ENCODE data around the gene P2RX5.

Gene P2RX5

GRCh38 chr17:3678095-3678820 is 17.7 kb downstream of the P2RX5 start:
- Histone ChIP-seq H3K9ac (ENCODE audit: low read depth, low read length) (no peak overlapping the region), H3K4me3 (ENCODE audit: low read depth, low read length) (no peak overlapping the region), H3K9me3 (ENCODE audit: control insufficient read depth, insufficient read depth, low read length) (no peaks in the 10 kb centered on the region), H3K27me3 (ENCODE audit: control insufficient read depth, insufficient read depth, low read length) (no peaks in the 10 kb centered on the region), H3K4me1 (ENCODE audit: control insufficient read depth, insufficient read depth, low read length) (peaks cover 2% of the 10 kb centered on the region), H3K36me3 (ENCODE audit: control insufficient read depth, insufficient read depth, low read length) (no peaks in the 10 kb centered on the region)

DNA sequence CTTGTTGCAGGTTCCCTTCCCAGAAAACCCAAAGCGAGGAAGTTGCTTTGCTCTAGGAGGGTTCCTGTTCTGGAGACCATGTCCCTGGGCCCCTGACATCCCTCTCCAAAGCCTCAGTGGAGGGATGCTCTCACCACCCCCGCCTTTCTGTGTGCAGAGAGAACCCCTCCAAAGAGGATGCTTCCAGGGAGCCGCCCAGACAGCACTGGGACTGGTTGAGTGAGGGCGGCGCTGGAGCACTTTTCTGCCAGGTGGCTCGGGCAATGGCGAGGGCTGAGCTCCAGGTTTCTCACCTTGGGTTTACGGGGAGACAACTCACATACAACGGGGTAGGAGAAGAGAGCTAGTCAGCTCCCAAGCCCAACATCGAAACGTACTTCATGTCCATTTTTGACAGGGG is 20.1 kb downstream of the P2RX5 start:
- Histone ChIP-seq H3K9ac (ENCODE audit: low read depth, low read length) (no peak overlapping the region), H3K4me3 (ENCODE audit: low read depth, low read length) (no peak overlapping the region), H3K27me3 (ENCODE audit: control insufficient read depth, insufficient read depth, low read length) (no peaks in the 10 kb centered on the region), H3K4me1 (ENCODE audit: control insufficient read depth, insufficient read depth, low read length) (peaks cover 2% of the 10 kb centered on the region), H3K36me3 (ENCODE audit: control insufficient read depth, insufficient read depth, low read length) (no peaks in the 10 kb centered on the region), H3K9me3 (ENCODE audit: control insufficient read depth, insufficient read depth, low read length) (no peaks in the 10 kb centered on the region)

DNA sequence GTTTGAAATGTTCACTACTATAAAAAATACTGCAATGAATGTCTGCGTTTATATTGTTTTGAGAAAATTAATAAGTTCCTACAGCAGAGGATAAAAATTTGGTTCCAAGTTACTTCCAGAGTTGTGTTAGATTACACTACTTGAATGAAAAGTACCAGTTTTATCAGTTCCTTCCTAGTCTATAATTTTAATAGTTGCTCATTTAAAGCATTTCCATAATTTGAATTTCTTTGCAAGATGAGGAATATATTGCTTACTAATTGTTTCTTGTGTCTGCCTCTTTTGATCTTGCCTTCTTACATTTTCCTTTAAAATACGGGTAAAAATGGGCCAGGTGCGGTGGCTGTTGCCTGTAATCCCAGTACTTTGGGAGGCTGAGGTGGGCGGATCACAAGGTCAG is 23.4 kb downstream of the P2RX5 start:
- Histone ChIP-seq H3K36me3 (ENCODE audit: control insufficient read depth, insufficient read depth, low read length) (no peaks in the 10 kb centered on the region), H3K4me1 (ENCODE audit: control insufficient read depth, insufficient read depth, low read length) (peaks cover 2% of the 10 kb centered on the region), H3K4me3 (ENCODE audit: low read depth, low read length) (no peak overlapping the region), H3K9me3 (ENCODE audit: control insufficient read depth, insufficient read depth, low read length) (no peaks in the 10 kb centered on the region), H3K9ac (ENCODE audit: low read depth, low read length) (no peak overlapping the region), H3K27me3 (ENCODE audit: control insufficient read depth, insufficient read depth, low read length) (no peaks in the 10 kb centered on the region)

GRCh38 chr17:3669548-3669947 is 26.4 kb downstream of the P2RX5 start:
- H3K36me3 ChIP-seq (ENCODE audit: control insufficient read depth, insufficient read depth, low read length), result peaks cover 2% of the 10 kb centered on the region

GRCh38 chr17:3669085-3669347 is 26.9 kb downstream of the P2RX5 start:
- Histone ChIP-seq H3K9me3 (ENCODE audit: control insufficient read depth, insufficient read depth, low read length) (no peaks in the 10 kb centered on the region), H3K36me3 (ENCODE audit: control insufficient read depth, insufficient read depth, low read length) (peaks cover 6% of the 10 kb centered on the region), H3K27me3 (ENCODE audit: control insufficient read depth, insufficient read depth, low read length) (no peaks in the 10 kb centered on the region), H3K4me1 (ENCODE audit: control insufficient read depth, insufficient read depth, low read length) (peaks cover 2% of the 10 kb centered on the region), H3K4me3 (ENCODE audit: low read depth, low read length) (peak overlapping the region; percentile 82), H3K9ac (ENCODE audit: low read depth, low read length) (peak overlapping the region; percentile 92)

More at GRCh38 chr17:3669548-3669947, 26.4 kb downstream of the P2RX5 start:
- peak overlapping the region; percentile 82 for H3K4me3 ChIP-seq (ENCODE audit: low read depth, low read length)
- H3K4me1 ChIP-seq (ENCODE audit: control insufficient read depth, insufficient read depth, low read length), result peaks cover 2% of the 10 kb centered on the region
- no peaks in the 10 kb centered on the region for H3K9me3 ChIP-seq (ENCODE audit: control insufficient read depth, insufficient read depth, low read length)
- peak overlapping the region; percentile 92 for H3K9ac ChIP-seq (ENCODE audit: low read depth, low read length)
- H3K27me3 ChIP-seq (ENCODE audit: control insufficient read depth, insufficient read depth, low read length), result no peaks in the 10 kb centered on the region

DNA sequence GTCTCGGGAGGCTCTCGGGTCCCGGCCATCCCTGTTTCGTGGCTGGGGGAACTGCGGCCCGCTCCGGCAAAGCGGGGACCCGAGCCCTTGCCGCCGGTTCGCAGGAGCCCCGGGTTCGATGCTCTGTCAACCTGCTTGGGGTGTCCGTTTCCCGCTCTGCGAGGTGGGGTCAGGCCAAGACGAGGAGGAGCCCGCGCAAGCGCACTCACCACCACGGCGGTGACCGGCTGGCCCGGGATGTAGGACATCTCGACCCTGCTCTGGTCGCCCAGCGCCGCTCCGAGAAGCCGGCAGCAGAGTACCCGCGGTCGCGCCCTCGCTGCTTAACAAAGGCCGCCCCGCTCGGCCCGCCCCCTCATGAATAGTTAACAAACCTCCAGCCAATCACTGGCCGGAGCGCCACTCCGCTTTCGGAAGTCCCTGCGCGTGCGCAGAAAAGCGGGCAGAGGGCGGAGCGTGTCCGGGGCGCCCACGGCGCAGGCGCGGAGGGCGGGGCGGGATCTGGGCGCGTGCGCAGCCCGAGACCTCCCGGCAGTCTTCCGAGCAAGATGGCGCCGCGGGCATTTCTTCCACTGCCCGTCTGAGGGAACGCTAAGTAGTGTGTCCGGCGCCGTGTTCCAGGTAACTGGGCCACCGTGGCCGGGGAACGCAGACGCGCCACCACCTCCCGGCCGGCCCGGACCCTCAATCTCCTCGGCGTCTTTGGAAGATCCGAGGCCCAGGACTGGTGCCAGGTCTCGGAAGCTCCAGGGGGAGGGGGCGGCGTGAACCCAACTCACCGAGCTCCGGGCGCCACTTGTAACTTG is 27.5 kb downstream of the P2RX5 start, which contains the start of the genes EMC6 and TAX1BP3:
Gene EMC6 (plus strand): TSS at position 534 of the 806 bp plus-strand sequence. CDS start 335 bp downstream, outside the sequence.
Gene TAX1BP3 (minus strand): TSS at position 300 of the 806 bp plus-strand sequence. CDS start 52 bp downstream, at position 248.
- Histone ChIP-seq H3K9ac (ENCODE audit: low read depth, low read length) (peak within 1 kb of the TSS; percentile 95), H3K36me3 (ENCODE audit: control insufficient read depth, insufficient read depth, low read length) (peaks cover 11% of the 10 kb centered on the region), H3K27me3 (ENCODE audit: control insufficient read depth, insufficient read depth, low read length) (no peaks in the 10 kb centered on the region), H3K4me3 (ENCODE audit: low read depth, low read length) (peak within 1 kb of the TSS; percentile 82), H3K9me3 (ENCODE audit: control insufficient read depth, insufficient read depth, low read length) (no peaks in the 10 kb centered on the region), H3K4me1 (ENCODE audit: control insufficient read depth, insufficient read depth, low read length) (peaks cover 2% of the 10 kb centered on the region)

- peak overlapping the region; percentile 81 for H3K4me3 ChIP-seq (ENCODE audit: low read depth, low read length)
- peaks cover 16% of the 10 kb centered on the region for H3K36me3 ChIP-seq (ENCODE audit: control insufficient read depth, insufficient read depth, low read length)
Observed at GRCh38 chr17:3667366-3668278, 28.3 kb downstream of the P2RX5 start.

DNA sequence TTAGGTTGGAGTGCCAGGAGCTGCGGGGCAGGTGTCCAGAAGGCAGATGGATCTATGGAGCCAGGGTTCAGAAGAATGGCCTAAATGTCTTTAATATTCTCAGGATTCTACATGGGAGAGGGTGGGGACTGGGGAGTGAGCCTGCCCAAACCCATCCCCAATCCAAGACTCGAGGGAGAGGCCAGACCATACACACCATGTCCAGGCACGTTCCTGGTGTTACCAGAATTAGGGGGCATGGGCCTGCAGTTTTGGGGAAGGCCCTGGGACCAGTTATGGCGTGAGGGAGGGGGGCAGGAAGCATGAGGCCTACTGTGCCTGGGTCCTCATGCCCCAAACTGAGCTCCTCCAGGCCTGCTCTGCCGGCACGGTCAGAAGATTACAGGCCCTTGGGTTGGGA is 29.4 kb downstream of the P2RX5 start:
- H3K4me3 ChIP-seq (ENCODE audit: low read depth, low read length), result no peak overlapping the region
- no peaks in the 10 kb centered on the region for H3K27me3 ChIP-seq (ENCODE audit: control insufficient read depth, insufficient read depth, low read length)
- H3K9ac ChIP-seq (ENCODE audit: low read depth, low read length), result no peak overlapping the region
- H3K4me1 ChIP-seq (ENCODE audit: control insufficient read depth, insufficient read depth, low read length), result no peaks in the 10 kb centered on the region
- H3K36me3 ChIP-seq (ENCODE audit: control insufficient read depth, insufficient read depth, low read length), result peaks cover 16% of the 10 kb centered on the region
- no peaks in the 10 kb centered on the region for H3K9me3 ChIP-seq (ENCODE audit: control insufficient read depth, insufficient read depth, low read length)

More at GRCh38 chr17:3667366-3668278, 28.3 kb downstream of the P2RX5 start:
- no peaks in the 10 kb centered on the region for H3K27me3 ChIP-seq (ENCODE audit: control insufficient read depth, insufficient read depth, low read length)
- H3K4me1 ChIP-seq (ENCODE audit: control insufficient read depth, insufficient read depth, low read length), result no peaks in the 10 kb centered on the region
- H3K9me3 ChIP-seq (ENCODE audit: control insufficient read depth, insufficient read depth, low read length), result no peaks in the 10 kb centered on the region
- peak overlapping the region; percentile 95 for H3K9ac ChIP-seq (ENCODE audit: low read depth, low read length)

DNA sequence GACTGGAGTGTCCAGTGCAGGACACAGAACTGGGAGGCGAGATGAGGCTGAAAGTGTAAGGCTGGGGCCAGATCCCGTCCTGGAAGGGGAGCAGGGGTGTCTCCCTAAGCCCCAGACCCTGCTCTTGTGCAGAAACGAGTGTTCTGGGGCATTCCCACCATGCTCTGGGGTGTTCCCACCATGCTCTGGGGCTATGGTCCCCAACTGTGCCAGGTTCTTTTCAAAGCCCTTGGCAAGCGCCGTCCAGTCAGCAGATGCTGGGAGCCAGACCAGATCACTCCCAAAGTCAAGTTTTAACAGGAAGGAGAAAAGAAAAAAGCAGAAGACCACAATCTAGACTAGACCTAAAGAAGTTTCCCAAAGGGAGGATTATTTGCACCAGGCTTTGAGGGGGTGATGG is 30.1 kb downstream of the P2RX5 start:
- H3K36me3 ChIP-seq (ENCODE audit: control insufficient read depth, insufficient read depth, low read length), result peaks cover 16% of the 10 kb centered on the region
- no peaks in the 10 kb centered on the region for H3K27me3 ChIP-seq (ENCODE audit: control insufficient read depth, insufficient read depth, low read length)
- no peak overlapping the region for H3K9ac ChIP-seq (ENCODE audit: low read depth, low read length)
- no peak overlapping the region for H3K4me3 ChIP-seq (ENCODE audit: low read depth, low read length)
- H3K4me1 ChIP-seq (ENCODE audit: control insufficient read depth, insufficient read depth, low read length), result no peaks in the 10 kb centered on the region
- no peaks in the 10 kb centered on the region for H3K9me3 ChIP-seq (ENCODE audit: control insufficient read depth, insufficient read depth, low read length)

DNA sequence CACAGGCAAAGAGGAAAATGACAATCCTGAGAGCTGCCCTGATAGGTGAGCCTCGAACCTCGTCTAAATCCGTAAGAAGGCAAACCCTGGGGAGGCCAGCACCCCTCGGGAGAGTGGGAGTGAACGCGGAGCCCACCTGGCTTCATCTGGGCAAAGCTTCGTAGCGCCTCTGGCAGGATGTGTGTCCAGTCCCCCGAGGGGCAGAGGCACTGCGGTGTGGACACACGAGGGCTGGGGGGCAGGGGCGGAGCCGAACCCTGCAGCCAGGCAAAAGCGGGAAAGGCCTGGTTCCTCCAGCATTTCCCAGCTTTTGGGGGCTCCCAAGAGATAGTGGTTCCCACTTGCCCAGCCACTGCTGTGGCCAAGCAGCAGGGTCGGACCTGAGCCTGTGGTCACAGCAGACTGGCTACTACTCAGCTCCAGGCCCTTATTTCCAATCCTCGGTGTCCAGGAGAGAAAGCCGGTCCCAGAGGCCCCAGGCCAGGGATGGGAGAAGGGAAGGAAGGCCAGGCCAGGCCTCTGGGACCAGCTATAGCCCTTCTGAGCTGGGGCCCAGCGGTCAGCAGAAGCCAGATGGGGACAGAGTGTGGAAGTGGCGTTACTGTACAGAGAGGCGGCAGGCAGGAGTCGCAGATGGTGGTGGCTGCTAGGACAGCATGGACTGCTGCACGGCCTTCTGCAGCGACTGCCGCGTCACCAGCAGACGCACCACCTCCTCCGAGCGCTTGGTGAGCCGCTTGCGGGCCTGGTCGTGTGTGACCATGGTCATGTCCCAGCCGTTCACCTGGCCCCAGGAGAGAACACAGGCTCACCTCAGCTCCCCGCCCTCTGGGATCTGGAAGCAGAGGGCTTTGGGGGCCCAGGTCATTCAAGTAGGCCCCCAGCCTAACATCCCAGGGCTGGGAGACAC is 32.6 kb downstream of the P2RX5 start:
- Histone ChIP-seq H3K9ac (ENCODE audit: low read depth, low read length) (no peak overlapping the region), H3K27me3 (ENCODE audit: control insufficient read depth, insufficient read depth, low read length) (no peaks in the 10 kb centered on the region), H3K4me1 (ENCODE audit: control insufficient read depth, insufficient read depth, low read length) (no peaks in the 10 kb centered on the region), H3K9me3 (ENCODE audit: control insufficient read depth, insufficient read depth, low read length) (no peaks in the 10 kb centered on the region), H3K4me3 (ENCODE audit: low read depth, low read length) (no peak overlapping the region), H3K36me3 (ENCODE audit: control insufficient read depth, insufficient read depth, low read length) (peaks cover 16% of the 10 kb centered on the region)
